Skeletal muscle tissue (tissue), 4 donors: ENCODE measurements around the gene GALNS. TPM values are rescaled to one million over a fixed set of nuclear protein-coding genes. Genes with fewer than 3 reads are reported as not detected.
A peak's percentile ranks its signal among the peaks of the same experiment; 100 is the strongest.

Experiments used
- H3K27ac ChIP-seq: one replicate; pipeline ENCODE4 v1.7.0; 2013; ENCODE audit warnings: mild to moderate bottlenecking, low read depth, low read length, inconsistent platforms
- H3K27me3 ChIP-seq, 3 donors: one replicate each; pipeline ENCODE4 v1.7.0; 2013; ENCODE audit warnings: low read length in 3 of 3; ENCODE audit not compliant: control insufficient read depth in 3 of 3, insufficient read depth in 3 of 3
- H3K36me3 ChIP-seq, 3 donors: one replicate each; pipeline ENCODE4 v1.7.0; 2013; ENCODE audit warnings: low read length in 3 of 3; ENCODE audit not compliant: control insufficient read depth in 3 of 3, insufficient read depth in 3 of 3
- H3K4me1 ChIP-seq, 3 donors: one replicate each; pipeline ENCODE4 v1.7.0; 2013; ENCODE audit warnings: low read length in 3 of 3, mild to moderate bottlenecking in 3 of 3; ENCODE audit not compliant: control insufficient read depth in 3 of 3, insufficient read depth in 3 of 3
- H3K4me3 ChIP-seq, 3 donors: one replicate each; pipeline ENCODE4 v1.7.0; 2013; ENCODE audit warnings: low read length in 3 of 3
- H3K9ac ChIP-seq, 3 donors: one replicate each; pipeline ENCODE4 v1.7.0; 2013; ENCODE audit warnings: low read length in 3 of 3, mild to moderate bottlenecking in 3 of 3, moderate library complexity in 2 of 3, low read depth in 1 of 3
- H3K9me3 ChIP-seq, 3 donors: one replicate each; pipeline ENCODE4 v1.7.0; 2013; ENCODE audit warnings: low read length in 3 of 3; ENCODE audit not compliant: control insufficient read depth in 3 of 3
- total RNA-seq: library from RNA; depleted of rRNA; stranded (reverse); fragments of >200 nt; gene quantifications from one replicate; pipeline ENCODE4 v1.2.3, GENCODE V29; 2014
- donor health status: Osteomylitis.

The GALNS gene
- total RNA-seq, 1 donor from 2014 or later, result 9.9 TPM

GRCh38 chr16:88803264-88803987 is 53.3 kb downstream of the GALNS start, which contains the start of gene CDT1:
CDT1 (plus strand) TSS chr16:88803789; CDS start chr16:88803832, 43 bp downstream.
- Histone ChIP-seq H3K4me1 (peaks cover 5 to 16% (median 13%) of the 10 kb centered on the region in 3 donors), H3K27ac (no peak within 1 kb of the TSS), H3K36me3 (no peaks in the 10 kb centered on the region), H3K27me3 (peaks cover 0 to 16% (median 3%) of the 10 kb centered on the region in 3 donors), H3K4me3 (peak within 1 kb of the TSS; percentile 62 to 73 (median 71)), H3K9ac (peak within 1 kb of the TSS in 2 of 3 donors; percentile 56 to 62), H3K9me3 (no peaks in the 10 kb centered on the region)

GRCh38 chr16:88800277-88800592 is 56.5 kb downstream of the GALNS start:
- H3K4me1 ChIP-seq, result peaks cover 0 to 3% (median 0%) of the 10 kb centered on the region in 3 donors
- H3K9ac ChIP-seq, result no peak overlapping the region
- H3K4me3 ChIP-seq, result no peak overlapping the region
- H3K36me3 ChIP-seq, result no peaks in the 10 kb centered on the region
- H3K9me3 ChIP-seq, result no peaks in the 10 kb centered on the region
- H3K27ac ChIP-seq, result no peak overlapping the region
- peaks cover 0 to 8% (median 3%) of the 10 kb centered on the region in 3 donors for H3K27me3 ChIP-seq

GRCh38 chr16:88799569-88800276 is 57.0 kb downstream of the GALNS start:
- Histone ChIP-seq H3K4me1 (peaks cover 0 to 3% (median 0%) of the 10 kb centered on the region in 3 donors), H3K9me3 (no peaks in the 10 kb centered on the region), H3K27me3 (peaks cover 0 to 3% (median 3%) of the 10 kb centered on the region in 3 donors), H3K9ac (no peak overlapping the region), H3K36me3 (no peaks in the 10 kb centered on the region), H3K4me3 (no peak overlapping the region), H3K27ac (no peak overlapping the region)

- Histone ChIP-seq H3K9me3 (no peaks in the 10 kb centered on the region), H3K27me3 (peaks cover 0 to under 1% (median under 1%) of the 10 kb centered on the region in 3 donors), H3K9ac (no peak overlapping the region), H3K4me3 (no peak overlapping the region), H3K36me3 (no peaks in the 10 kb centered on the region), H3K4me1 (peaks cover 0 to 3% (median 0%) of the 10 kb centered on the region in 3 donors), H3K27ac (no peak overlapping the region)
These were observed 57.8 kb downstream of the GALNS start for GRCh38 chr16:88798772-88799455.

GRCh38 chr16:88798073-88798472 is 58.7 kb downstream of the GALNS start:
- peaks cover 0 to 3% (median 0%) of the 10 kb centered on the region in 3 donors for H3K4me1 ChIP-seq
- H3K4me3 ChIP-seq, result no peak overlapping the region
- H3K36me3 ChIP-seq, result no peaks in the 10 kb centered on the region
- H3K9ac ChIP-seq, result no peak overlapping the region
- no peaks in the 10 kb centered on the region for H3K9me3 ChIP-seq
- H3K27ac ChIP-seq, result no peak overlapping the region
- peaks cover 4 to 9% (median 8%) of the 10 kb centered on the region in 3 donors for H3K27me3 ChIP-seq

- no peak overlapping the region for H3K27ac ChIP-seq
- no peaks in the 10 kb centered on the region for H3K36me3 ChIP-seq
- H3K27me3 ChIP-seq, result peaks cover 21 to 27% (median 24%) of the 10 kb centered on the region in 3 donors
- no peak overlapping the region for H3K9ac ChIP-seq
- H3K9me3 ChIP-seq, result no peaks in the 10 kb centered on the region
- H3K4me3 ChIP-seq, result no peak overlapping the region
- H3K4me1 ChIP-seq, result no peaks in the 10 kb centered on the region
These were observed 60.5 kb downstream of the GALNS start for GRCh38 chr16:88796278-88796677.

GRCh38 chr16:88793251-88793954 is 63.3 kb downstream of the GALNS start:
- Histone ChIP-seq H3K4me3 (no peak overlapping the region), H3K9ac (no peak overlapping the region), H3K9me3 (no peaks in the 10 kb centered on the region), H3K4me1 (no peaks in the 10 kb centered on the region), H3K36me3 (no peaks in the 10 kb centered on the region), H3K27me3 (peaks cover 27 to 37% (median 30%) of the 10 kb centered on the region in 3 donors), H3K27ac (no peak overlapping the region)

GRCh38 chr16:88792668-88793250 is 64.0 kb downstream of the GALNS start:
- H3K27me3 ChIP-seq, result peaks cover 29 to 37% (median 30%) of the 10 kb centered on the region in 3 donors

GRCh38 chr16:88792078-88792550 is 64.6 kb downstream of the GALNS start:
- Histone ChIP-seq H3K9ac (no peak overlapping the region), H3K27me3 (peaks cover 29 to 37% (median 30%) of the 10 kb centered on the region in 3 donors), H3K4me1 (no peaks in the 10 kb centered on the region), H3K36me3 (no peaks in the 10 kb centered on the region), H3K9me3 (no peaks in the 10 kb centered on the region), H3K4me3 (no peak overlapping the region), H3K27ac (no peak overlapping the region)

More at GRCh38 chr16:88792668-88793250, 64.0 kb downstream of the GALNS start:
- no peak overlapping the region for H3K27ac ChIP-seq
- no peaks in the 10 kb centered on the region for H3K4me1 ChIP-seq
- no peak overlapping the region for H3K9ac ChIP-seq
- H3K36me3 ChIP-seq, result no peaks in the 10 kb centered on the region
- no peaks in the 10 kb centered on the region for H3K9me3 ChIP-seq
- H3K4me3 ChIP-seq, result no peak overlapping the region
